ENCODE results near the gene RPS6KA1. TPM values are rescaled to one million over a fixed set of nuclear protein-coding genes. Genes with fewer than 3 reads are reported as not detected.

Gene RPS6KA1
- total and polyA plus RNA-seq, 2 of the 8 experiments (the other 6 are each of a cell fraction or from before 2014, with no cell fraction given) = 44.3 to 55.0 TPM

DNA sequence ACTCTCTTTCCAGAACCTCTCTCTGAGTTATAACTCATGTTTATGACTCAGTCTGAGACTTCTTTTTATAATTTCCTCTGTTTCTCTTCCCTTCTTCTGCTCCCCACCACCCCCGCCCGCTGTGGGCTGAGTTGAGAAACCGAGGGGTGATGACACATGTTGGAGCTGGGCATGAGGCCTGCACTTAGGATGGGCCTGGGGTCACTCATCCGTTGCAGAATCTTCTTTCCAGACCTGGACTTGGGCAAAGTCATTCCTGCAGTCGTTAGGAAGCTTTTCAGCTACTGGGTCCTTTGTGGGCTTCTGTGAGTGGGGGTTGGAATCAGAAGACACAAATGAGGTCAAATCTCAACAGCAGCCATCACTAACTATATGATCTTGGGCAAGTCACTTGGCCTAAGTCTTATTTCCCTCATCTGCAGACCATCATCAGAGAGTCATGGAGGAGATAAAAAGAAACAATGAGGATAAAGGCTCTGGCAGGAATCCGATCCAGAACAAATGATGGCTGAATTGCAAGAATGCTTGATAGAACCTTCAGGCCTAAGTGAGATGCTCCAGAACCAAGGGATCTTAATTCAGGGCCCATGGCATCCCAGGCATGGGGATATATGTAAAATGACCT lies 53.4 kb downstream of the RPS6KA1 start (continued):
- TF ChIP-seq, protein P1, sequence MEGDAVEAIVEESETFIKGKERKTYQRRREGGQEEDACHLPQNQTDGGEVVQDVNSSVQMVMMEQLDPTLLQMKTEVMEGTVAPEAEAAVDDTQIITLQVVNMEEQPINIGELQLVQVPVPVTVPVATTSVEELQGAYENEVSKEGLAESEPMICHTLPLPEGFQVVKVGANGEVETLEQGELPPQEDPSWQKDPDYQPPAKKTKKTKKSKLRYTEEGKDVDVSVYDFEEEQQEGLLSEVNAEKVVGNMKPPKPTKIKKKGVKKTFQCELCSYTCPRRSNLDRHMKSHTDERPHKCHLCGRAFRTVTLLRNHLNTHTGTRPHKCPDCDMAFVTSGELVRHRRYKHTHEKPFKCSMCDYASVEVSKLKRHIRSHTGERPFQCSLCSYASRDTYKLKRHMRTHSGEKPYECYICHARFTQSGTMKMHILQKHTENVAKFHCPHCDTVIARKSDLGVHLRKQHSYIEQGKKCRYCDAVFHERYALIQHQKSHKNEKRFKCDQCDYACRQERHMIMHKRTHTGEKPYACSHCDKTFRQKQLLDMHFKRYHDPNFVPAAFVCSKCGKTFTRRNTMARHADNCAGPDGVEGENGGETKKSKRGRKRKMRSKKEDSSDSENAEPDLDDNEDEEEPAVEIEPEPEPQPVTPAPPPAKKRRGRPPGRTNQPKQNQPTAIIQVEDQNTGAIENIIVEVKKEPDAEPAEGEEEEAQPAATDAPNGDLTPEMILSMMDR (IDR thresholded peaks at IDR 0.05; ENCODE audit: control extremely low read depth in 1 of 3, insufficient read depth in 1 of 3, low read depth in 1 of 3, low read length in 3 of 3) = no peak
- TF ChIP-seq RFX5 (IDR thresholded peaks at IDR 0.05; ENCODE audit: borderline replicate concordance, low read depth, low read length) (no peak), EZH2 (IDR thresholded peaks at IDR 0.05; ENCODE audit: low read depth, low read length, severe bottlenecking) (no peak)

Data from H1 (cell line).